K562 (cell line): Measurements from ENCODE around the gene LIMS2. TPM values are rescaled to one million over a fixed set of nuclear protein-coding genes. Genes with fewer than 3 reads are reported as not detected.

Experiments used
- ATAC-seq: fragments of 200-7000 bp; cut with Tn5 transposase; 3 replicates; pipeline ENCODE4 v1.9.1; 2020; ENCODE audit warnings: moderate library complexity
- BruUV-seq: library from RNA; stranded (reverse); fragments of 400-500 nt; replicated peaks from 2 replicates; lab custom pipeline; 2021; lab: Mats Ljungman, UMichigan
- CTCF ChIA-PET: fragments of 300-600 bp; formaldehyde crosslinking; extraction: SDS; loops from one replicate; lab custom pipeline; 2021; ENCODE audit warnings: low intra/inter-chr PET ratio; lab: Yijun Ruan, JAX
- POLR2A ChIA-PET: fragments of 300-600, 350-650 bp; sonication (Branson Sonifier 250); formaldehyde crosslinking; extraction: SDS; loops from one replicate; lab custom pipeline; 2021; ENCODE audit warnings: antibody characterized with exemption, inconsistent platforms; lab: Yijun Ruan, JAX
- DNase-seq, 4 experiments: peaks; one replicate each; pipeline versions ENCODE4 v3.0.0 to v3.0.0-alpha.2; 2011 to 2018; ENCODE audit warnings: low spot score in 3 of 4, mixed read lengths in 3 of 4; ENCODE audit errors: extremely low read depth in 1 of 4
- FAIRE-seq: peaks from 2 replicates; lab custom pipeline; 2011; peaks lifted over from hg19 to GRCh38; lab: Jason Lieb, UNC
- H2AFZ ChIP-seq: 2 replicates; pipeline ENCODE4 v1.6.0; 2011; ENCODE audit warnings: low read depth, low read length, control low read depth, inconsistent platforms
- H3K27ac ChIP-seq: fragments of 200-600 bp; 3 replicates; pipeline ENCODE4 v1.8.0; 2011; ENCODE audit warnings: low read depth, mild to moderate bottlenecking, control low read depth, inconsistent platforms, low read length, moderate library complexity, mixed read lengths; ENCODE audit errors: extremely low read depth
- H3K27me3 ChIP-seq, 2 experiments: fragments of 300-600 bp in 1 of 2; 2 replicates in 1 of 2; 3 replicates in 1 of 2; pipeline versions ENCODE4 v1.6.0 to v1.8.0; 2011; ENCODE audit warnings: inconsistent platforms in 2 of 2, low read length in 2 of 2, mild to moderate bottlenecking in 1 of 2, mixed read lengths in 1 of 2, moderate library complexity in 1 of 2; ENCODE audit not compliant: control insufficient read depth in 2 of 2, insufficient read depth in 2 of 2
- H3K36me3 ChIP-seq: fragments of 300-600 bp; 3 replicates; pipeline ENCODE4 v1.8.0; 2011; ENCODE audit warnings: mild to moderate bottlenecking, low read length, inconsistent platforms; ENCODE audit not compliant: control insufficient read depth, insufficient read depth
- H3K4me1 ChIP-seq, 2 experiments: fragments of 200-600 bp in 1 of 2; replicated peaks in 1 of 2; 2 replicates in 1 of 2; 3 replicates in 1 of 2; pipeline versions ENCODE4 v1.5.1 to v1.8.0; 2011; ENCODE audit warnings: inconsistent platforms in 2 of 2, low read length in 2 of 2, mild to moderate bottlenecking in 1 of 2, mixed read lengths in 1 of 2, moderate library complexity in 1 of 2; ENCODE audit not compliant: control insufficient read depth in 2 of 2, insufficient read depth in 2 of 2
- H3K4me2 ChIP-seq: 2 replicates; pipeline ENCODE4 v1.6.1; 2011; ENCODE audit warnings: low read length, control low read depth, inconsistent platforms, mixed read lengths; ENCODE audit not compliant: insufficient read depth
- H3K4me3 ChIP-seq: fragments of 200-600 bp; sonication (generic), shearing (Covaris generic); 2 replicates; pipeline ENCODE4 v1.5.1; 2016; ENCODE audit warnings: control low read depth, inconsistent platforms
- H3K79me2 ChIP-seq: fragments of 200-600 bp; 3 replicates; pipeline ENCODE4 v1.8.0; 2011; ENCODE audit warnings: low read length, inconsistent platforms; ENCODE audit not compliant: control insufficient read depth, insufficient read depth
- H3K9ac ChIP-seq, 2 experiments: 2 replicates each; pipeline versions ENCODE4 v1.6.0 to v1.6.1; 2011; ENCODE audit warnings: low read depth in 2 of 2, low read length in 2 of 2, control low read depth in 1 of 2, inconsistent platforms in 1 of 2, mild to moderate bottlenecking in 1 of 2, mixed read lengths in 1 of 2; ENCODE audit not compliant: insufficient read depth in 1 of 2
- H3K9me1 ChIP-seq: one replicate; pipeline ENCODE4 v1.6.0; 2011; ENCODE audit warnings: inconsistent platforms, mild to moderate bottlenecking, low read length, moderate library complexity; ENCODE audit not compliant: control insufficient read depth, insufficient read depth
- H3K9me3 ChIP-seq: replicated peaks from 2 replicates; pipeline ENCODE4 v1.5.1; 2011; ENCODE audit warnings: low read depth, low read length, inconsistent platforms; ENCODE audit not compliant: control insufficient read depth, insufficient read depth
- H4K20me1 ChIP-seq: replicated peaks from 2 replicates; pipeline ENCODE4 v1.6.1; 2011; ENCODE audit warnings: low read length, inconsistent platforms, mixed read lengths; ENCODE audit not compliant: control insufficient read depth, insufficient read depth
- ATF7 ChIP-seq: fragments of 450-650 bp; IDR thresholded peaks from 2 replicates; pipeline ENCODE4 v1.7.1; 2014; ENCODE audit warnings: mild to moderate bottlenecking, moderate library complexity
- BRD4 ChIP-seq: fragments of 200-600 bp; sonication (generic); IDR thresholded peaks from 2 replicates; pipeline ENCODE4 v1.6.1; 2017; ENCODE audit warnings: inconsistent platforms
- E2F3 ChIP-seq: fragments of 250-450 bp; sonication (Bioruptor Pico); IDR thresholded peaks from 2 replicates; pipeline ENCODE4 v1.4.0; 2020; ENCODE audit warnings: mild to moderate bottlenecking
- FOXM1 ChIP-seq, 2 experiments: fragments of 450-650 bp in 1 of 2; sonication (generic) in 1 of 2; formaldehyde crosslinking in 1 of 2; IDR thresholded peaks; 2 replicates each; pipeline versions ENCODE4 v1.6.1 to v1.9.0; 2017 to 2022; ENCODE audit warnings: low read depth in 2 of 2, mild to moderate bottlenecking in 2 of 2, missing genetic modification reagents in 1 of 2, moderate library complexity in 1 of 2
- HOXB6 ChIP-seq: fragments of 250-450 bp; sonication (Bioruptor Pico); IDR thresholded peaks from 2 replicates; pipeline ENCODE4 v1.5.1; 2022; ENCODE audit warnings: mild to moderate bottlenecking, borderline replicate concordance
- KAT8 ChIP-seq: fragments of 450-650 bp; IDR thresholded peaks from 2 replicates; pipeline ENCODE4 v1.6.1; 2016; ENCODE audit warnings: low read depth, mild to moderate bottlenecking
- NELFE ChIP-seq: IDR thresholded peaks from 2 replicates; pipeline ENCODE4 v1.6.1; 2011; ENCODE audit warnings: mild to moderate bottlenecking; ENCODE audit not compliant: insufficient read depth, insufficient read length
- RBBP5 ChIP-seq: fragments of 200-600 bp; sonication (generic); IDR thresholded peaks from 2 replicates; pipeline ENCODE4 v1.6.1; 2012; ENCODE audit warnings: borderline replicate concordance, mild to moderate bottlenecking, low read length, control low read depth, inconsistent platforms; ENCODE audit not compliant: insufficient read depth, poor library complexity, severe bottlenecking
- RBFOX2 ChIP-seq: fragments of 200-400 bp; formaldehyde crosslinking; IDR thresholded peaks from 2 replicates; pipeline ENCODE4 v1.6.1; 2017; ENCODE audit warnings: low read depth, mild to moderate bottlenecking, low read length, moderate library complexity
- SREBF2 ChIP-seq: sonication (generic); formaldehyde crosslinking; IDR thresholded peaks from 2 replicates; pipeline ENCODE4 v1.4.0; 2020; ENCODE audit warnings: mild to moderate bottlenecking, missing genetic modification reagents
- SRSF1 ChIP-seq: fragments of 200-400 bp; formaldehyde crosslinking; IDR thresholded peaks from 2 replicates; pipeline ENCODE4 v1.6.1; 2017; ENCODE audit warnings: mild to moderate bottlenecking, low read depth, low read length, moderate library complexity
- SRSF9 ChIP-seq: fragments of 200-400 bp; formaldehyde crosslinking; IDR thresholded peaks from 2 replicates; pipeline ENCODE4 v1.6.1; 2017; ENCODE audit warnings: low read depth, low read length, borderline replicate concordance
- STAT5B ChIP-seq: fragments of 250-450 bp; sonication (Bioruptor Pico); IDR thresholded peaks from 2 replicates; pipeline ENCODE4 v1.8.0; 2021; ENCODE audit warnings: mild to moderate bottlenecking, inconsistent platforms
- WGBS: fragments of 100-300 bp; shearing (Covaris generic); methylation state at CpG from one replicate; pipeline ENCODE4 v1.1.6; 2016; ENCODE audit warnings: low coverage, mixed read lengths; ENCODE audit not compliant: insufficient coverage; ENCODE audit errors: missing lambda C conversion rate; 5-methylcytosine and 5-hydroxymethylcytosine counted together
- in situ Hi-C: fragments of 300-500 bp; cut with MboI; formaldehyde crosslinking; loops from 4 replicates; pipeline ENCODE4 v1.15.0; 2018; ENCODE audit warnings: inconsistent platforms, mixed read lengths
- intact Hi-C: fragments of 100-400 bp; cut with micrococcal nuclease; formaldehyde crosslinking; loops from 2 replicates; pipeline ENCODE4 v1.14.2; 2022
- polyA plus RNA-seq, 8 experiments: library from polyadenylated mRNA; depleted of rRNA in 4 of 8; stranded (reverse) in 5 of 8; unstranded in 3 of 8; fragments of >200 nt; fragmentation: Nextera tagmentation in 2 of 8; fragmentation: Illumina TruSeq in 1 of 8; extraction: Ambion mirVana in 2 of 8; extraction: Trizol in 1 of 8; gene quantifications; 2 replicates each; pipeline versions ENCODE4 v1.2.1 to v1.2.3, GENCODE V29; 2011 to 2014; ENCODE audit warnings: inconsistent platforms in 1 of 8, missing spikeins in 1 of 8
- total RNA-seq, 7 experiments: library from RNA; depleted of rRNA in 6 of 7; stranded (reverse); fragments of >200 nt in 6 of 7; fragmentation: Illumina TruSeq in 2 of 7; extraction: Trizol in 2 of 7; gene quantifications; 2 replicates each; pipeline versions ENCODE4 v1.2.1 to v1.2.3, GENCODE V29; 2011 to 2021; ENCODE audit warnings: low replicate concordance in 1 of 7
- TF ChIP-seq, protein P1 (sequence below): fragments of 200-800 bp; sonication (Bioruptor generic); IDR thresholded peaks from 2 replicates; pipeline ENCODE4 v1.6.1; 2017; ENCODE audit warnings: missing genetic modification characterization, missing compliant biosample characterization
- TF ChIP-seq, protein P2 (sequence below): fragments of 250-450 bp; sonication (Bioruptor Pico); IDR thresholded peaks from 2 replicates; pipeline ENCODE4 v1.4.0; 2020; ENCODE audit warnings: borderline replicate concordance
- TF ChIP-seq, protein P3 (sequence below), 2 experiments: fragments of 450-650 bp in 1 of 2; sonication (generic) in 1 of 2; formaldehyde crosslinking in 1 of 2; IDR thresholded peaks in 1 of 2; conservative IDR thresholded peaks in 1 of 2; 2 replicates each; pipeline versions ENCODE4 v1.6.1 to v1.8.1; 2016 to 2023; ENCODE audit warnings: mild to moderate bottlenecking in 2 of 2, moderate library complexity in 2 of 2, inconsistent platforms in 1 of 2, missing genetic modification reagents in 1 of 2
- TF ChIP-seq, protein P4 (sequence below): sonication (generic); formaldehyde crosslinking; IDR thresholded peaks from 2 replicates; pipeline ENCODE4 v1.8.1; 2023; ENCODE audit warnings: mild to moderate bottlenecking, missing genetic modification reagents

The LIMS2 gene
- total and polyA plus RNA-seq, 9 of the 15 experiments (the other 6 are each of a cell fraction or from before 2014, with no cell fraction given) = 0.04 to 0.22 TPM; not detected in 7

DNA sequence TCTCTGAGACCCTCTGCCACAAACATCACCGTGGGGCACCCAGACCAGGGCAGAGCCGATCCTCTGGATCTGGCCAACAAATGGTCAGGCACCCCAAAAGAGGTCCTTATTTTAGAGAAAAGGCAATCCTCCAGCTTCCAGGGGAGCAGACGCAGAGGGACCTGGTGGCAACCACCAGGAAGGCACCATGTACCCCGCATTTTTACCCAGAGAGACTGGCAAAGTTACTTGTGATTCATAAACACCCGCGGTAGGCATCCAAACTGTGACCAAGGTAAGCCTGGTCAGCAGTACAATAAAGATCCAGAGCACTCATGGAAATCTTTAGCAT, 10.5 kb downstream of the LIMS2 start:
- in situ Hi-C loops = no loop called here
- H3K36me3 ChIP-seq = no peaks in the 10 kb centered on the region
- no peaks in the 10 kb centered on the region for H3K79me2 ChIP-seq
- BruUV-seq = no TSS peak
- DNase-seq (no peak), ATAC-seq (no peak), FAIRE-seq (no peak)
- H3K4me3 ChIP-seq = no peak overlapping the region
- no peaks in the 10 kb centered on the region; the same call in 1 of the 2 replicates for H3K9me3 ChIP-seq
- CTCF ChIA-PET = no interaction called here
- H2AFZ ChIP-seq = no peak overlapping the region
- POLR2A ChIA-PET = interaction anchor here (1.5 kb wide), 1 partner anchor 11 kb away, joined by 3 read pairs; no protein-coding TSS in a partner anchor
- H3K4me2 ChIP-seq = no peak overlapping the region
- WGBS = 2% methylated on average over 6 of the region's 6 CpGs
- intact Hi-C loops = no loop called here
- no peaks in the 10 kb centered on the region; the same call in 1 of the 2 replicates for H4K20me1 ChIP-seq
- H3K27ac ChIP-seq = no peak overlapping the region
- H3K9ac ChIP-seq = no peak overlapping the region
- H3K4me1 ChIP-seq = peaks cover 2 to 8% of the 10 kb centered on the region in 2 experiments; a peak in 3 of 5 replicates
- H3K27me3 ChIP-seq = peaks cover 38 to 48% of the 10 kb centered on the region in 2 experiments
- no peaks in the 10 kb centered on the region for H3K9me1 ChIP-seq
- TF ChIP-seq, protein P1, sequence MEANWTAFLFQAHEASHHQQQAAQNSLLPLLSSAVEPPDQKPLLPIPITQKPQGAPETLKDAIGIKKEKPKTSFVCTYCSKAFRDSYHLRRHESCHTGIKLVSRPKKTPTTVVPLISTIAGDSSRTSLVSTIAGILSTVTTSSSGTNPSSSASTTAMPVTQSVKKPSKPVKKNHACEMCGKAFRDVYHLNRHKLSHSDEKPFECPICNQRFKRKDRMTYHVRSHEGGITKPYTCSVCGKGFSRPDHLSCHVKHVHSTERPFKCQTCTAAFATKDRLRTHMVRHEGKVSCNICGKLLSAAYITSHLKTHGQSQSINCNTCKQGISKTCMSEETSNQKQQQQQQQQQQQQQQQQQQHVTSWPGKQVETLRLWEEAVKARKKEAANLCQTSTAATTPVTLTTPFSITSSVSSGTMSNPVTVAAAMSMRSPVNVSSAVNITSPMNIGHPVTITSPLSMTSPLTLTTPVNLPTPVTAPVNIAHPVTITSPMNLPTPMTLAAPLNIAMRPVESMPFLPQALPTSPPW (CRISPR knock-in tag) = no peak
- TF ChIP-seq, protein P2, sequence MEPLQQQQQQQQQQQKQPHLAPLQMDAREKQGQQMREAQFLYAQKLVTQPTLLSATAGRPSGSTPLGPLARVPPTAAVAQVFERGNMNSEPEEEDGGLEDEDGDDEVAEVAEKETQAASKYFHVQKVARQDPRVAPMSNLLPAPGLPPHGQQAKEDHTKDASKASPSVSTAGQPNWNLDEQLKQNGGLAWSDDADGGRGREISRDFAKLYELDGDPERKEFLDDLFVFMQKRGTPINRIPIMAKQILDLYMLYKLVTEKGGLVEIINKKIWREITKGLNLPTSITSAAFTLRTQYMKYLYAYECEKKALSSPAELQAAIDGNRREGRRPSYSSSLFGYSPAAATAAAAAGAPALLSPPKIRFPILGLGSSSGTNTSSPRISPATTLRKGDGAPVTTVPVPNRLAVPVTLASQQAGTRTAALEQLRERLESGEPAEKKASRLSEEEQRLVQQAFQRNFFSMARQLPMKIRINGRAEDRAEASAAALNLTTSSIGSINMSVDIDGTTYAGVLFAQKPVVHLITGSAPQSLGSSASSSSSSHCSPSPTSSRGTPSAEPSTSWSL (CRISPR knock-in tag) = no peak
- TF ChIP-seq, protein P3, sequence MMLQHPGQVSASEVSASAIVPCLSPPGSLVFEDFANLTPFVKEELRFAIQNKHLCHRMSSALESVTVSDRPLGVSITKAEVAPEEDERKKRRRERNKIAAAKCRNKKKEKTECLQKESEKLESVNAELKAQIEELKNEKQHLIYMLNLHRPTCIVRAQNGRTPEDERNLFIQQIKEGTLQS (IDR thresholded peaks at IDR 0.05) = no peak
- TF ChIP-seq, protein P3 (CRISPR knock-in tag; conservative IDR thresholded peaks at IDR 0.05) = no peak
- TF ChIP-seq SRSF1 = no peak
- no peak for TF ChIP-seq NELFE
- no peak for TF ChIP-seq FOXM1 (IDR thresholded peaks at IDR 0.05; ENCODE audit: low read depth)
- no peak for TF ChIP-seq FOXM1 (CRISPR knock-in tag; IDR thresholded peaks at IDR 0.05; ENCODE audit: low read depth)
- TF ChIP-seq, protein P4, sequence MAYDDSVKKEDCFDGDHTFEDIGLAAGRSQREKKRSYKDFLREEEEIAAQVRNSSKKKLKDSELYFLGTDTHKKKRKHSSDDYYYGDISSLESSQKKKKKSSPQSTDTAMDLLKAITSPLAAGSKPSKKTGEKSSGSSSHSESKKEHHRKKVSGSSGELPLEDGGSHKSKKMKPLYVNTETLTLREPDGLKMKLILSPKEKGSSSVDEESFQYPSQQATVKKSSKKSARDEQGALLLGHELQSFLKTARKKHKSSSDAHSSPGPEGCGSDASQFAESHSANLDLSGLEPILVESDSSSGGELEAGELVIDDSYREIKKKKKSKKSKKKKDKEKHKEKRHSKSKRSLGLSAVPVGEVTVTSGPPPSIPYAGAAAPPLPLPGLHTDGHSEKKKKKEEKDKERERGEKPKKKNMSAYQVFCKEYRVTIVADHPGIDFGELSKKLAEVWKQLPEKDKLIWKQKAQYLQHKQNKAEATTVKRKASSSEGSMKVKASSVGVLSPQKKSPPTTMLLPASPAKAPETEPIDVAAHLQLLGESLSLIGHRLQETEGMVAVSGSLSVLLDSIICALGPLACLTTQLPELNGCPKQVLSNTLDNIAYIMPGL = no peak
- TF ChIP-seq ATF7 = no peak
- no peak for TF ChIP-seq BRD4
- no peak for TF ChIP-seq HOXB6
- TF ChIP-seq SRSF9 = no peak
- no peak for TF ChIP-seq E2F3 (CRISPR knock-in tag)
- TF ChIP-seq KAT8 = no peak
- no peak for TF ChIP-seq RBFOX2
- no peak for TF ChIP-seq RBBP5
- no peak for TF ChIP-seq STAT5B (CRISPR knock-in tag)
- TF ChIP-seq SREBF2 (CRISPR knock-in tag) = no peak
